GM23248 (cell line): ENCODE measurements around the gene P2RX5. TPM values are rescaled to one million over a fixed set of nuclear protein-coding genes. Genes with fewer than 3 reads are reported as not detected.
A peak's percentile ranks its signal among the peaks of the same experiment; 100 is the strongest.

Experiments used
- DNase-seq: peaks from one replicate; pipeline ENCODE4 v3.0.0-alpha.2; 2015
- H2AFZ ChIP-seq: fragments of 200-600 bp; sonication (generic); 2 replicates; pipeline ENCODE4 v1.6.1; 2016; ENCODE audit warnings: antibody characterized with exemption
- H3F3A ChIP-seq: fragments of 200-600 bp; sonication (generic); 2 replicates; pipeline ENCODE4 v1.6.1; 2016; ENCODE audit warnings: mild to moderate bottlenecking, antibody characterized with exemption, mixed run types; ENCODE audit not compliant: insufficient read depth
- H3K27ac ChIP-seq: fragments of 200-600 bp; sonication (generic); 2 replicates; pipeline ENCODE4 v1.5.1; 2016; ENCODE audit warnings: mild to moderate bottlenecking
- H3K27me3 ChIP-seq: fragments of 200-600 bp; sonication (generic); replicated peaks from 2 replicates; pipeline ENCODE4 v1.6.1; 2016; ENCODE audit warnings: mild to moderate bottlenecking; ENCODE audit not compliant: insufficient read depth
- H3K36me3 ChIP-seq: fragments of 200-600 bp; sonication (generic); 2 replicates; pipeline ENCODE4 v1.6.1; 2016; ENCODE audit warnings: low read depth, mild to moderate bottlenecking
- H3K4me1 ChIP-seq: fragments of 200-600 bp; sonication (generic); 2 replicates; pipeline ENCODE4 v1.6.1; 2016; ENCODE audit warnings: mild to moderate bottlenecking; ENCODE audit not compliant: insufficient read depth
- H3K4me2 ChIP-seq: fragments of 200-600 bp; sonication (generic); one replicate; pipeline ENCODE4 v1.6.1; 2016; ENCODE audit warnings: mild to moderate bottlenecking; ENCODE audit not compliant: unreplicated experiment
- H3K4me3 ChIP-seq: fragments of 200-600 bp; sonication (generic); 2 replicates; pipeline ENCODE4 v1.5.1; 2016; ENCODE audit warnings: mild to moderate bottlenecking
- H3K79me2 ChIP-seq: fragments of 200-600 bp; sonication (generic); 2 replicates; pipeline ENCODE4 v1.6.1; 2016; ENCODE audit warnings: mild to moderate bottlenecking; ENCODE audit not compliant: insufficient read depth
- H3K9ac ChIP-seq: fragments of 200-600 bp; sonication (generic); 2 replicates; pipeline ENCODE4 v1.6.1; 2016; ENCODE audit warnings: mild to moderate bottlenecking
- H3K9me2 ChIP-seq: fragments of 200-600 bp; sonication (generic); 2 replicates; pipeline ENCODE4 v1.6.1; 2016; ENCODE audit warnings: mixed run types, mild to moderate bottlenecking, moderate library complexity; ENCODE audit not compliant: insufficient read depth
- H3K9me3 ChIP-seq: fragments of 200-600 bp; sonication (generic); one replicate; pipeline ENCODE4 v1.6.1; 2017; ENCODE audit warnings: low read depth
- H4K20me1 ChIP-seq: fragments of 200-600 bp; sonication (generic); 2 replicates; pipeline ENCODE4 v1.6.0; 2016; ENCODE audit not compliant: insufficient read depth
- EZH2 ChIP-seq: fragments of 200-600 bp; sonication (generic); IDR thresholded peaks from 2 replicates; pipeline ENCODE4 v1.6.1; 2018; ENCODE audit warnings: antibody characterized with exemption, mild to moderate bottlenecking; ENCODE audit not compliant: insufficient read depth, poor library complexity, severe bottlenecking
- EZH2phosphoT487 ChIP-seq: fragments of 200-600 bp; sonication (generic); IDR thresholded peaks from 2 replicates; pipeline ENCODE4 v1.6.1; 2018; ENCODE audit warnings: antibody characterized with exemption, moderate library complexity, mild to moderate bottlenecking, low read depth; ENCODE audit not compliant: insufficient read depth
- WGBS, 2 experiments: methylation state at CpG; one replicate each; pipeline ENCODE4 v1.1.6; 2015 to 2017; ENCODE audit warnings: low lambda C conversion rate in 2 of 2, low coverage in 1 of 2; ENCODE audit errors: missing lambda C conversion rate in 2 of 2; 5-methylcytosine and 5-hydroxymethylcytosine counted together
- in situ Hi-C: fragments of 300-500 bp; cut with MboI; formaldehyde crosslinking; loops from 2 replicates; pipeline ENCODE4 v1.15.0; 2020
- polyA plus RNA-seq: library from polyadenylated mRNA; unstranded; fragments of >200 nt; fragmentation: Nextera tagmentation; extraction: Ambion mirVana; gene quantifications from 2 replicates; pipeline ENCODE4 v1.2.1, GENCODE V29; 2016
- total RNA-seq: library from RNA; depleted of rRNA; stranded (reverse); fragments of >200 nt; shearing (Covaris generic); gene quantifications from 2 replicates; pipeline ENCODE4 v1.2.3, GENCODE V29; 2014

P2RX5 gene
- total and polyA plus RNA-seq, 2 experiments from 2014 or later, result 2.5 to 2.6 TPM

DNA sequence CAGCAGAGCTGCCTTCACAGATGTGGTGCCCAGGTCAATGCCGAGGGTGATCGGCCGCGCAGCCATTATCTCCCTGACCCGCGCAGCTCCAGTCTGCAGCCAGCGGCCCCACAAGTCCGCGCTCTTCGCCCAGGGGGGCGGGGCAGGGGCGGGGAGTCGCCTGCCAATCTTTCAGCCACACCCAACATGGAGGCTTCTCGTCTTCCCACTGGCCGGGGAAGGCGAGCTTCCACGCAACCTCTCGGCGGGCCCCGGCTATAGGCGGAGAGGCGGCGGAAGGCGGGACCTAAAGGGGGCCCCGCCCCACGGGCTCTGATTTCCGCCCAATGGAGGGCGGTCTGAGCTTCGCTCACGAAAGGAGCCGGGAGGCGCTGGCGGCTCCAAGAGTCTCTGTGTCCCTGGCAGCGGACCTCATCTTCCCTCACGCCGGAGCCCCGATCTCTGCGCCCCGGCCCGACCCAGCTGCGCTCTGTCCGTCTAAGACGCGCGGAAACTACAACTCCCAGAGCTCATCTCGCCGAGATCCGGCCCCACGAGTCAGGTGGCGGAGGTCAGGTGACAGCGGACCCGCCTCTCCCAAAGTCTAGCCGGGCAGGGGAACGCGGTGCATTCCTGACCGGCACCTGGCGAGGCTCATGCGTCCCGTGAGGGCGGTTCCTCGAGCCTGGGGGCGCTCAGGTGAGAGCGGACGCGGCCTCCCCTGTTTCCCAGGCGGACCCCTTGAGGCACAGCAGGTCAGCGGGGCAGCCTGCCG lies 59.6 kb downstream of the P2RX5 start, which contains the start of the genes CTNS and SHPK:
Gene CTNS (plus strand): TSS at position 607 of the 754 bp plus-strand sequence. CDS start 3,447 bp downstream, outside the sequence.
Gene SHPK (minus strand): TSS at position 97 of the 754 bp plus-strand sequence. CDS start 31 bp downstream, at position 66.
- H3K27me3 ChIP-seq, result no peaks in the 10 kb centered on the region
- H3K4me2 ChIP-seq, result peak within 1 kb of the TSS; percentile 86
- peak within 1 kb of the TSS; percentile 80 for H3K9ac ChIP-seq
- peak within 1 kb of the TSS; percentile 85 for H2AFZ ChIP-seq
- H4K20me1 ChIP-seq, result no peaks in the 10 kb centered on the region
- in situ Hi-C loops, result loop anchor here (25.0 kb wide), 1 partner anchor 599 kb away; no protein-coding TSS in a partner anchor
- H3K4me1 ChIP-seq, result peaks cover 5% of the 10 kb centered on the region; the same call in 1 of the 2 replicates
- 1% methylated on average over 37 to 58 of the region's 68 CpGs for WGBS, 2 experiments
- TF ChIP-seq EZH2phosphoT487 (no peak), EZH2 (no peak)
- no peaks in the 10 kb centered on the region for H3F3A ChIP-seq
- H3K36me3 ChIP-seq, result no peaks in the 10 kb centered on the region
- peak within 1 kb of the TSS; percentile 79 for H3K4me3 ChIP-seq
- H3K27ac ChIP-seq, result peak within 1 kb of the TSS; percentile 83
- no peaks in the 10 kb centered on the region for H3K9me3 ChIP-seq
- no peaks in the 10 kb centered on the region for H3K9me2 ChIP-seq
- H3K79me2 ChIP-seq, result 0 out of 2 replicates have a peak, but pooled peaks cover 3% of the 10 kb centered on the region
- peak; percentile 99 for DNase-seq

DNA sequence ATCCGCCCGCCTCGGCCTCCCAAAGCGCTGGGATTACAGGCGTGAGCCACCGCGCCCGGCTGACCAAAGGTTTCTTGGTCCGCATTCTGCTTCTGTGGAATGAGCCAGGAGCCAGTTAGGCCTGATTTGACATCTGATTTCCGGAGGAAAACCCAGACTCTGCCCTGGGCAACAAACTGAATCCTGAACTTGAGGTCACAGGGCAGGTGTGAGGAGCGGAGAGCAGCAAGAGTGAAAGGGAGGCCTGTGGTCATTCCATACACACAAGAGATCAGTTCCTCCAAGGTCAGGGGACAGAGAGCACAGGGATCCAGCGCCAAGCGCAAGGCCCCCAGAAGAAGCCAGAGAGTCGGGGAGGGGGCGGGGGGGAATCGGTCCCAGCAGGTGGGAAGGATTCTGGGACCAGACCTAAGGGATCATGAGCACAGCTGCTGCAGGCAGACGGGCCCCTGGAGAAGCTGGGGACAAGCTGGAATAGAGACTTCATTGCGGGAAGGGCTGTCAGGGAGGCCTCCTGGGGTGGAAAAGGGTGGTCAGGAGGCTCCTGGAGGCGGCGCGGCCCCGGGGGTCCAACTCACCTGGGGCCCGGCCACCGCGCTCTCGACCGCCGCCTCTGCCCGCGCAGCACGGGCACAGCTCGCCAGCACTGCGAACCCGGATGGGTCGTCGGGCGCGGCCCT lies 60.3 kb downstream of the P2RX5 start:
- peak; percentile 16 for DNase-seq
- Histone ChIP-seq H3K36me3 (no peaks in the 10 kb centered on the region), H3K79me2 (0 out of 2 replicates have a peak, but pooled peaks cover 3% of the 10 kb centered on the region), H3K4me2 (peak overlapping the region; percentile 67), H2AFZ (peak overlapping the region; percentile 84), H3K9me2 (no peaks in the 10 kb centered on the region), H4K20me1 (no peaks in the 10 kb centered on the region), H3F3A (no peaks in the 10 kb centered on the region), H3K4me1 (peaks cover 5% of the 10 kb centered on the region; the same call in 1 of the 2 replicates), H3K9ac (peak overlapping the region; percentile 80), H3K9me3 (no peaks in the 10 kb centered on the region), H3K4me3 (peak overlapping the region; percentile 79), H3K27ac (no peak overlapping the region), H3K27me3 (no peaks in the 10 kb centered on the region)
- in situ Hi-C loops, result loop anchor here (25.0 kb wide), 1 partner anchor 598 kb away; no protein-coding TSS in a partner anchor
- TF ChIP-seq EZH2, result no peak
- no peak for TF ChIP-seq EZH2phosphoT487
- 25 to 31% methylated on average over 23 to 24 of the region's 38 CpGs for WGBS, 2 experiments

DNA sequence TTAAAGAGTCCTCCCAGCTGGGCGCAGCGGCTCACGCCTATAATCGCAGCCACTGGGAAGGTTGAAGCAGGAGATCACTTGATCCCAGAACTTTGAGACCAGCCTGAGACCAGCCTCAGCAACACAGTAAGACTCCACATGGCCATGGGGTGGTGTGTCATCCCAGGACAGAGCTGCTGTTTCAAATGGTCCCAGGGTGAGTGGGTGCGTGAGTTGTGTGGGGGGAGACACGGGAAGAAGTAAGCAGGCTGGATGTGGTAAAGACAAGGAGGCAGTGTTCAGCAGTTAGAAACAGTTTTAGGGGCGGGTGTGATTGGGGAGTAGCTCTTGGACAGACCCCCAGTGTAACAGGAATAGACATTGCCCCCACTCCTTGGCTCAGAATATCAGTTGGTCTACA lies 63.7 kb downstream of the P2RX5 start:
- Histone ChIP-seq H3K36me3 (no peaks in the 10 kb centered on the region), H3F3A (no peaks in the 10 kb centered on the region), H3K9me3 (no peaks in the 10 kb centered on the region), H3K9ac (no peak overlapping the region), H2AFZ (no peak overlapping the region), H3K4me2 (no peak overlapping the region), H3K27me3 (no peaks in the 10 kb centered on the region), H3K9me2 (no peaks in the 10 kb centered on the region), H3K4me3 (no peak overlapping the region), H3K4me1 (peaks cover 2% of the 10 kb centered on the region; the same call in 1 of the 2 replicates), H3K27ac (no peak overlapping the region), H3K79me2 (0 out of 2 replicates have a peak, but pooled peaks cover 3% of the 10 kb centered on the region), H4K20me1 (no peaks in the 10 kb centered on the region)
- in situ Hi-C loops, result loop anchor here (25.0 kb wide), 1 partner anchor 595 kb away; no protein-coding TSS in a partner anchor
- TF ChIP-seq EZH2 (no peak), EZH2phosphoT487 (no peak)
- DNase-seq, result no peak
- 86 to 90% methylated on average over 7 of the region's 7 CpGs for WGBS, 2 experiments

GRCh38 chr17:3630781-3631180 lies 65.2 kb downstream of the P2RX5 start:
- WGBS, 2 experiments, result 94 to 97% methylated on average over 10 of the region's 10 CpGs
- DNase-seq, result no peak
- Histone ChIP-seq H3K4me1 (no peaks in the 10 kb centered on the region), H2AFZ (no peak overlapping the region), H3K9ac (no peak overlapping the region), H3K27me3 (no peaks in the 10 kb centered on the region), H3K9me2 (no peaks in the 10 kb centered on the region), H3K36me3 (no peaks in the 10 kb centered on the region), H3K27ac (no peak overlapping the region), H4K20me1 (no peaks in the 10 kb centered on the region), H3K9me3 (no peaks in the 10 kb centered on the region), H3K4me3 (no peak overlapping the region), H3K79me2 (0 out of 2 replicates have a peak, but pooled peaks cover 3% of the 10 kb centered on the region), H3F3A (no peaks in the 10 kb centered on the region), H3K4me2 (no peak overlapping the region)
- TF ChIP-seq EZH2 (no peak), EZH2phosphoT487 (no peak)
- in situ Hi-C loops, result loop anchor here (25.0 kb wide), 1 partner anchor 593 kb away; no protein-coding TSS in a partner anchor
